ENCODE measurements around the gene RGPD3. TPM values are rescaled to one million over a fixed set of nuclear protein-coding genes. Genes with fewer than 3 reads are reported as not detected.
"Not testable (repeated sequence)": the region's sequence is repeated elsewhere in the genome, so short reads cannot be mapped to it uniquely, and the experiment has no call there.

RGPD3 gene
- total RNA-seq, 1 experiment from 2014 or later, result 0.27 TPM

GRCh38 chr2:106381867-106382266 lies 86.3 kb downstream of the RGPD3 start:
- H3K9me3 ChIP-seq; BruUV-seq (replicated peaks); H3K27me3 Mint-ChIP-seq (ENCODE audit: insufficient read depth, unreplicated experiment); H3K36me3 ChIP-seq (ENCODE audit: control insufficient read depth, insufficient read depth, low read length); H3K36me3 Mint-ChIP-seq (ENCODE audit: insufficient read depth, unreplicated experiment); H3K4me3 ChIP-seq (ENCODE audit: low read depth, low read length); CTCF ChIA-PET; DNase-seq; H3K9me3 Mint-ChIP-seq (ENCODE audit: unreplicated experiment); H3K4me1 ChIP-seq; H3K4me3 Mint-ChIP-seq (ENCODE audit: unreplicated experiment); H3K4me1 Mint-ChIP-seq (ENCODE audit: low read depth, unreplicated experiment); POLR2A ChIA-PET; intact Hi-C loops (cut with micrococcal nuclease; ENCODE audit: unreplicated experiment); H3K27ac Mint-ChIP-seq (ENCODE audit: unreplicated experiment); H3K27me3 ChIP-seq (replicated peaks; ENCODE audit: control insufficient read depth, insufficient read depth, low read length): not testable (repeated sequence)

DNA sequence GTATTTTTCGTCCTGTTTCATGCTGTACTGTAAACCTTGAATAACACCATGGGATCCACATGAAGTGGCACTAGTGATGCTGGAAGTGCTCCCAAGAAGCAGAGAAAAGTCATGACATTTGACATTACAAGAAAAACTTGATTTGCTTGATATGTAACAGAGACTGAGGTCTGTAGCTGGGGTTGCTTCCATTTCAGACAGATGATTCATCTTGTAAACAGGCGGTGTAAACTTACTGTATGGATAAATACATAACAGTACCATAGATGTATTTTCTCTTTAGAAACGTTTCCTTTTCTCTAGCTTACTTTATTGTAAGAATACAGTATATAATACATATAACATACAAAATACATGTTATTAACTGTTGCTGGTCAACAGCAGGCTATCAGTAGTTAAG lies 88.6 kb downstream of the RGPD3 start:
- H3K4me3 Mint-ChIP-seq (ENCODE audit: unreplicated experiment); H3K36me3 ChIP-seq (ENCODE audit: control insufficient read depth, insufficient read depth, low read length); H3K9me3 ChIP-seq; H3K4me3 ChIP-seq (ENCODE audit: low read depth, low read length); H3K36me3 Mint-ChIP-seq (ENCODE audit: insufficient read depth, unreplicated experiment); intact Hi-C loops (cut with micrococcal nuclease; ENCODE audit: unreplicated experiment); H3K27ac Mint-ChIP-seq (ENCODE audit: unreplicated experiment); H3K4me1 Mint-ChIP-seq (ENCODE audit: low read depth, unreplicated experiment); BruUV-seq (replicated peaks); DNase-seq; H3K9me3 Mint-ChIP-seq (ENCODE audit: unreplicated experiment); CTCF ChIA-PET; H3K27me3 Mint-ChIP-seq (ENCODE audit: insufficient read depth, unreplicated experiment); H3K4me1 ChIP-seq; POLR2A ChIA-PET; H3K27me3 ChIP-seq (replicated peaks; ENCODE audit: control insufficient read depth, insufficient read depth, low read length): not testable (repeated sequence)

- BruUV-seq (replicated peaks); H3K4me3 ChIP-seq (ENCODE audit: low read depth, low read length); H3K4me1 Mint-ChIP-seq (ENCODE audit: low read depth, unreplicated experiment); POLR2A ChIA-PET; H3K27me3 Mint-ChIP-seq (ENCODE audit: insufficient read depth, unreplicated experiment); H3K36me3 ChIP-seq (ENCODE audit: control insufficient read depth, insufficient read depth, low read length); H3K9me3 ChIP-seq; DNase-seq; H3K27ac Mint-ChIP-seq (ENCODE audit: unreplicated experiment); H3K36me3 Mint-ChIP-seq (ENCODE audit: insufficient read depth, unreplicated experiment); H3K27me3 ChIP-seq (replicated peaks; ENCODE audit: control insufficient read depth, insufficient read depth, low read length); CTCF ChIA-PET; H3K4me3 Mint-ChIP-seq (ENCODE audit: unreplicated experiment); intact Hi-C loops (cut with micrococcal nuclease; ENCODE audit: unreplicated experiment); H3K9me3 Mint-ChIP-seq (ENCODE audit: unreplicated experiment); H3K4me1 ChIP-seq: not testable (repeated sequence)
Measured at GRCh38 chr2:106369182-106369581, 99.0 kb downstream of the RGPD3 start.

DNA sequence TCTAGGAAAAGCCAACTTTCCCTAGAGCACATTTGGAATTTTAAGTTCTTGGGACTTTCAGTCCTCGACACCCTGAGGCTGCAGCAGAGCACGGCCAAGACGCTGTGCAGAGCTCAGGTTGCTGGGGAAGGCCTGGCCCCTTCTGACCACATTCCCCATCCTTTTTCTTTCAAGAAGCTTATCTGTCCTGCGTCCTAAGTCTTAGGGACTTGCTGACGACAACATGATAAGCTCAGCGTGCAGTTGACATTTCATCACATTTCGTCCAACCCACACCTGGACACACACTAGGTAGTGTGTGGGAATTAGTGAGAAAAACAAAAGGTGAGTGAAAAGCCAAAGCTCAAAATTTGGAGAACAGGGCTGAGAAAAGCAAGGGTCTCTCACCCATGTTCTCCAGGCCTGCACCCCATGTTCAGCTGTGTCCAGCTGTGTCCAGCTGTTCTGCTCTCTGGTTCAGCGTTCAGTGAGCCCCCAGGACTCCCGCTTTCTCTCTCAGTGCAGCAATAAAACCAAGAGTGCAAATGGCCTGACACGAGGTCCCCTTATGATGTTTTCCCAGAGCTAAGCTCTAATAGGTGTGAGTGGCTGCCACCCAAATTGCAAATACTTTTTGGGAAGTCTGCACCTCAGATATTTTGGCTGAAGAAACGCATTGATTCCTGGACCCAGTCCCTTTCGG lies 101.9 kb downstream of the RGPD3 start:
- intact Hi-C loops (cut with micrococcal nuclease; ENCODE audit: unreplicated experiment), result no loop called here
- no TSS peak for BruUV-seq (replicated peaks)
- ChIA-PET CTCF (no interaction called here), POLR2A (no interaction called here)
- H3K4me3 Mint-ChIP-seq (ENCODE audit: unreplicated experiment), result no peak overlapping the region
- no peaks in the 10 kb centered on the region for H3K36me3 ChIP-seq (ENCODE audit: control insufficient read depth, insufficient read depth, low read length)
- no peaks in the 10 kb centered on the region for H3K9me3 ChIP-seq
- no peak for DNase-seq
- no peaks in the 10 kb centered on the region for H3K36me3 Mint-ChIP-seq (ENCODE audit: insufficient read depth, unreplicated experiment)
- H3K4me3 ChIP-seq (ENCODE audit: low read depth, low read length), result no peak overlapping the region
- no peak for TF ChIP-seq CTCF (IDR thresholded peaks at IDR 0.05; ENCODE audit: insufficient read depth in 1 of 2, low read depth in 1 of 2, low read length in 1 of 2, severe bottlenecking in 1 of 2, unreplicated experiment in 1 of 2)
- H3K27me3 Mint-ChIP-seq (ENCODE audit: insufficient read depth, unreplicated experiment), result peaks cover 3% of the 10 kb centered on the region
- no peaks in the 10 kb centered on the region for H3K4me1 Mint-ChIP-seq (ENCODE audit: low read depth, unreplicated experiment)
- no peaks in the 10 kb centered on the region for H3K9me3 Mint-ChIP-seq (ENCODE audit: unreplicated experiment)
- H3K27me3 ChIP-seq (replicated peaks; ENCODE audit: control insufficient read depth, insufficient read depth, low read length), result no peaks in the 10 kb centered on the region
- H3K27ac Mint-ChIP-seq (ENCODE audit: unreplicated experiment), result no peak overlapping the region
- no peaks in the 10 kb centered on the region for H3K4me1 ChIP-seq

Data from Caco-2 (cell line).